ENCODE results near the gene DPP7. TPM values are rescaled to one million over a fixed set of nuclear protein-coding genes. Genes with fewer than 3 reads are reported as not detected.
A peak's percentile ranks its signal among the peaks of the same experiment; 100 is the strongest.

Gene DPP7
- total RNA-seq, 2 experiments from 2014 or later = 267 to 289 TPM

- Mint-ChIP-seq H3K27me3 (no peaks in the 10 kb centered on the region), H3K4me3 (no peak overlapping the region), H3K9me3 (no peaks in the 10 kb centered on the region), H3K4me1 (peaks cover 6% of the 10 kb centered on the region), H3K27ac (no peak overlapping the region), H3K36me3 (peaks cover 11% of the 10 kb centered on the region)
- no peak for DNase-seq
Observed at GRCh38 chr9:137111788-137112563, 2.6 kb downstream of the DPP7 start.

- Mint-ChIP-seq H3K9me3 (no peaks in the 10 kb centered on the region), H3K4me1 (peaks cover 6% of the 10 kb centered on the region), H3K27me3 (no peaks in the 10 kb centered on the region), H3K4me3 (peak overlapping the region; percentile 29), H3K27ac (peak overlapping the region; percentile 47), H3K36me3 (peaks cover 11% of the 10 kb centered on the region)
- DNase-seq = no peak
Observed at GRCh38 chr9:137110911-137111787, 3.4 kb downstream of the DPP7 start.

GRCh38 chr9:137110147-137110910, 4.2 kb downstream of the DPP7 start:
- Mint-ChIP-seq H3K27me3 (no peaks in the 10 kb centered on the region), H3K36me3 (peaks cover 11% of the 10 kb centered on the region), H3K4me1 (peaks cover 6% of the 10 kb centered on the region), H3K9me3 (no peaks in the 10 kb centered on the region), H3K27ac (no peak overlapping the region), H3K4me3 (no peak overlapping the region)
- DNase-seq = no peak

GRCh38 chr9:137109250-137110146, 5.0 kb downstream of the DPP7 start:
- no peak overlapping the region for H3K27ac Mint-ChIP-seq
- H3K36me3 Mint-ChIP-seq = peaks cover 11% of the 10 kb centered on the region
- H3K9me3 Mint-ChIP-seq = no peaks in the 10 kb centered on the region
- H3K4me1 Mint-ChIP-seq = peaks cover 6% of the 10 kb centered on the region
- no peak for DNase-seq
- H3K4me3 Mint-ChIP-seq = no peak overlapping the region
- no peaks in the 10 kb centered on the region for H3K27me3 Mint-ChIP-seq

- no peak overlapping the region for H3K27ac Mint-ChIP-seq
- H3K9me3 Mint-ChIP-seq = peaks cover 2% of the 10 kb centered on the region
- no peak for DNase-seq
- no peaks in the 10 kb centered on the region for H3K27me3 Mint-ChIP-seq
- H3K36me3 Mint-ChIP-seq = peaks cover 11% of the 10 kb centered on the region
- H3K4me3 Mint-ChIP-seq = no peak overlapping the region
- H3K4me1 Mint-ChIP-seq = peaks cover 6% of the 10 kb centered on the region
Observed at GRCh38 chr9:137108608-137109249, 5.8 kb downstream of the DPP7 start.

GRCh38 chr9:137107982-137108381, 6.6 kb downstream of the DPP7 start:
- no peak overlapping the region for H3K27ac Mint-ChIP-seq
- peaks cover 2% of the 10 kb centered on the region for H3K4me1 Mint-ChIP-seq
- H3K27me3 Mint-ChIP-seq = no peaks in the 10 kb centered on the region
- no peak for DNase-seq
- no peak overlapping the region for H3K4me3 Mint-ChIP-seq
- peaks cover 3% of the 10 kb centered on the region for H3K9me3 Mint-ChIP-seq
- peaks cover 6% of the 10 kb centered on the region for H3K36me3 Mint-ChIP-seq

GRCh38 chr9:137107312-137107921, 7.1 kb downstream of the DPP7 start:
- Mint-ChIP-seq H3K36me3 (peaks cover 3% of the 10 kb centered on the region), H3K4me3 (no peak overlapping the region)

GRCh38 chr9:137106662-137107250, 7.8 kb downstream of the DPP7 start:
- H3K27ac Mint-ChIP-seq = no peak overlapping the region
- H3K4me1 Mint-ChIP-seq = no peaks in the 10 kb centered on the region
- H3K36me3 Mint-ChIP-seq = peaks cover 3% of the 10 kb centered on the region
- peaks cover 3% of the 10 kb centered on the region for H3K9me3 Mint-ChIP-seq
- H3K27me3 Mint-ChIP-seq = no peaks in the 10 kb centered on the region
- H3K4me3 Mint-ChIP-seq = no peak overlapping the region
- DNase-seq = no peak

More at GRCh38 chr9:137107312-137107921, 7.1 kb downstream of the DPP7 start:
- Mint-ChIP-seq H3K27ac (no peak overlapping the region), H3K27me3 (no peaks in the 10 kb centered on the region), H3K9me3 (peaks cover 3% of the 10 kb centered on the region), H3K4me1 (no peaks in the 10 kb centered on the region)
- no peak for DNase-seq

GRCh38 chr9:137105814-137106661, 8.5 kb downstream of the DPP7 start:
- no peak overlapping the region for H3K27ac Mint-ChIP-seq
- H3K27me3 Mint-ChIP-seq = no peaks in the 10 kb centered on the region

GRCh38 chr9:137103206-137103999, 11.1 kb downstream of the DPP7 start:
- Mint-ChIP-seq H3K27ac (no peak overlapping the region), H3K4me3 (no peak overlapping the region), H3K9me3 (peaks cover 3% of the 10 kb centered on the region), H3K4me1 (no peaks in the 10 kb centered on the region), H3K36me3 (peaks cover 1% of the 10 kb centered on the region), H3K27me3 (no peaks in the 10 kb centered on the region)
- DNase-seq = no peak

More at GRCh38 chr9:137105814-137106661, 8.5 kb downstream of the DPP7 start:
- Mint-ChIP-seq H3K4me1 (no peaks in the 10 kb centered on the region), H3K36me3 (peaks cover 3% of the 10 kb centered on the region), H3K9me3 (peaks cover 3% of the 10 kb centered on the region), H3K4me3 (no peak overlapping the region)
- DNase-seq = no peak

GRCh38 chr9:137099231-137099630, 15.3 kb downstream of the DPP7 start:
- DNase-seq = no peak
- H3K27ac Mint-ChIP-seq = no peak overlapping the region
- H3K27me3 Mint-ChIP-seq = no peaks in the 10 kb centered on the region

More at GRCh38 chr9:137099231-137099630, 15.3 kb downstream of the DPP7 start:
- Mint-ChIP-seq H3K4me3 (no peak overlapping the region), H3K36me3 (peaks cover 11% of the 10 kb centered on the region), H3K4me1 (peaks cover 15% of the 10 kb centered on the region), H3K9me3 (peaks cover 3% of the 10 kb centered on the region)

All from activated naive CD8-positive, alpha-beta T cell treated with anti-CD3 and anti-CD28 coated beads for 36 hours (primary cell).